Stimulated activated CD4-positive, alpha-beta T cell treated with anti-CD3 and anti-CD28 coated beads, Interleukin-12 subunit alpha, Interleukin-12 subunit beta, amount 100 ng/mL, for 24 hours (primary cell): ENCODE measurements around the gene TSC22D2.

Source experiments
- DNase-seq, 2 experiments: peaks; one replicate each; pipeline ENCODE4 v3.0.0-alpha.2; 2020; ENCODE audit warnings: low read depth in 2 of 2

Gene TSC22D2

GRCh38 chr3:150412561-150413231 lies 4.6 kb downstream of the TSC22D2 start:
- DNase-seq: no peak

DNA sequence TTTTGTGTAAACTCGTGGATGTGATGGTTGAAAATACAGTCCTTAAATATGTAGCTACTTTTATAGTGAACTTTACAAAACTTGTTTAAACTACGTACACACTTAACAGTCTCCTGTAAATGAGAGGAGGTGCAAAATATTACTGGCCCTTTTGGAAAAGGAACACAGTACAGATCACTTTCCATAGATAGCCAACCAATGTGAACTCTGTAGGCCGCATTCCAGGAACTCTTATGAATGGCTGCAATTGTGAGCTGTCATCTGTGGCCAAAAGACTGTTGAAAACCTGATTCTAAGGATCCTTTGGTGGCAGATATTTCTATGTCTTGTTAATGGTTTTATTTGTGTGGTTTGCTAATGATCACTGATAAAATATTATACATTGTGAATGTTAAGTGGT lies 6.2 kb downstream of the TSC22D2 start:
- no peak for DNase-seq

GRCh38 chr3:150414959-150415358 lies 6.9 kb downstream of the TSC22D2 start:
- no peak for DNase-seq

- no peak for DNase-seq
Measured at GRCh38 chr3:150419076-150419868, 11.2 kb downstream of the TSC22D2 start.

GRCh38 chr3:150419959-150420358 lies 11.9 kb downstream of the TSC22D2 start:
- no peak for DNase-seq

DNA sequence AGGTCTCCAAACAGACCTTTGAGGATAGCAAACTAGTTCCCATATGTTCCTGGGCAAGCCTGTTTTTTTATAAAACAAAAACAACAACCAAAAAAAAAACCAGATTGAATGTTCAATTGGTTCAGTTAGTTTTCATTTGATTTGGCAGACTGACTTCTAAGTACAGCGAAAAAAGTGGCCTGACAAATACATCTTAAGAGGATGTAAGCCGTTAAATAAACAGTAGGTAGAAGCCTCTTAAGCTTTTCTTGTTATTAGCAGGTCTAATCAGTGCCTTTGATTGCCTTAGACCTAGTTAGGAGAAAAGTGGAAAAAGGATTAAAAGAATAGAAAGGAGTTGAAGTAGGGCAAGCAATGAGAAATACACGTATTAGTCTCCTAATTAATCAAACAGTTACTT lies 13.2 kb downstream of the TSC22D2 start:
- DNase-seq: no peak

DNA sequence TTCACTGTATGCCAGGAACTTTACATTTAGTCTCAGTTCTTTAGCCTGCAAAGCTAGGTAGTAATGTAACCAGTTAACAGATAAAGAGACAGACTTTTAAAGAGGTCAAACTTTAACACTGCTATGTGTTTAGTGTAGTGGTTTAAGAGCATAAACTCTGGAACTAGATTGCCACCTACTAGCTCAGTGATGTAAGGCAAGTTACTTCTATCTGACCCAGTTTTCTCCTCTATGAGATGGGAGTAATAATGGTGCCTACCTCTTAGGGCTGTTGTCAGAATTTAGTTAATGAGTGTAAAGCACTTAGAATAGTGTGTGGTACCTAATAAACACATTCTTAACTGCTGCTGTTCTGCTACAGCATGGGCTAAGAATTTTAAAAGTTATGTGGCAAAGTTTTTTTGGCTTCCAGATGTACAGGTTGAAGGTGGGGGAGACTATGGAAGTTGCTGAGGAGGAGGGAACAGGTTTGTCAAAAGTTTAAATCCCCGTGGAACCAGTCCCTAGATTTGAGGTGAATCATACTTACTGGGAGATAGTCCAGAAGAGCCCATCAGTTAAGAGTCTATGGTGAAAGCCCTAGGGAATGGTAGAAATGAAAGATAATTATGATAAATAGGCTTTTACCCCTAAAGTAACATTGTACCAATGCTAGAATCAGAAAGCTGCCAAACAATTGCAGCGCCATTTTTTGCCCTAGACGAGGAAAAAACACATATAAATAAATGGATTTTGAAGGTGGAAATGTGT lies 13.9 kb downstream of the TSC22D2 start:
- no peak for DNase-seq

DNA sequence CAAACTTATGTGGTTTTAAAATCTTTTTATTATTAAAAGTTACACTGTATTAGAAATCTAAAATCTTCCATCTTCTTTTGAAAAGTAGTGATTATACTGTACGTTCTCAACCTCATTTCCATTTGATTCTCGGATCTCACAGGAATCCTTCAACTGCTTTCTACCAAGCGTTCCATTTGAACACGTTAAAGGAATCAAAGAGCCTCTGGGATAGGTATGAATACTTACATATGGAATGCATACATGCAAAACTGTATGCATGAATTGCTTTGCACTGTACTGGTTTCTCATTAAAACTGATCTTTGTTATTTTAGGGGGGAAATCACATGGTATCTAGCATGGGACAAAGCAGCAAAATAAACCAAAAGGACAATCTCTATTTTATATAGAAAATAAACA lies 14.8 kb downstream of the TSC22D2 start:
- no peak for DNase-seq

DNA sequence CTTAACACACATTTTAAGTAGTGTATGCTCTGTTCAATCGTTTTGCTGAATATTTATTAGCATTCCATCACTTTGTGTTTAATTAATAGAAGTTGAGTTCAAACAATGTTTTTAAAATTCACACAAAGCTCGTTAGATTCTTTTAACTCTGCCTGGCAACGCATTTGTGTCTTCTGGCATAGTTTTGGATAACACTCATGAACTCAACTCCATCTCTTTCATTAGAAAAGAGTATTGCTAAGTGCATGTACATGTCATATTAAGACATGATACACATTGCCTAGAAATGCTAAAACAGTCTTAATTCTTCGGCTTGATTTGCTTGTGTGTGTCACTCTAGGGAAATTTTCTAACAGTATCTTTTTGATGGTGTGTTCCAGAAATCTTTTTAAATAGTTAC lies 15.7 kb downstream of the TSC22D2 start:
- DNase-seq: no peak

- no peak for DNase-seq
Measured at GRCh38 chr3:150426292-150426691, 18.2 kb downstream of the TSC22D2 start.

- no peak for DNase-seq
Measured at GRCh38 chr3:150428562-150428961, 20.5 kb downstream of the TSC22D2 start.

GRCh38 chr3:150429767-150430671 lies 21.9 kb downstream of the TSC22D2 start:
- DNase-seq: no peak

DNA sequence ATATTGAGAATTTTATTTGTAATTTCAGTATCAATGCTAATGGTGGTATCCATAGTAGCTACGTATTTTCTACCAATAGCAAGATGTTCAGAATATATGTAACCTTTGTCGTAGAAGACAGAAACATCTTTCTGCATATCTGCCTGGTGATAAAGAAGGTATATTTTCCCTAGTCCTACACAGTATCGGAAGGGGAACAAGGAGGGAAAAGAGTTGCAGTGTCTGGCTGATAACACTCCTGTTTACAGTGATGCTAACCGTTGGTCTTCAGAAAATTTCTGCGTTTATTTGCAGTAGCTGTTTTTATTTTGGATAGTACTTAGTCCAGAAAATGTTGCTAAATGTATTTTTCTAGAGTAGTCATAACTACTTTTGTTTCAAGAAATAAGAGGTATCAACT lies 25.2 kb downstream of the TSC22D2 start:
- DNase-seq: no peak

GRCh38 chr3:150434234-150434633 lies 26.1 kb downstream of the TSC22D2 start:
- DNase-seq: no peak

GRCh38 chr3:150436161-150436560 lies 28.1 kb downstream of the TSC22D2 start:
- no peak for DNase-seq

- DNase-seq: no peak
Measured at GRCh38 chr3:150439657-150440056, 31.6 kb downstream of the TSC22D2 start.

GRCh38 chr3:150443331-150443741 lies 35.2 kb downstream of the TSC22D2 start:
- DNase-seq: no peak

- DNase-seq: no peak
Measured at GRCh38 chr3:150444371-150444770, 36.3 kb downstream of the TSC22D2 start.

DNA sequence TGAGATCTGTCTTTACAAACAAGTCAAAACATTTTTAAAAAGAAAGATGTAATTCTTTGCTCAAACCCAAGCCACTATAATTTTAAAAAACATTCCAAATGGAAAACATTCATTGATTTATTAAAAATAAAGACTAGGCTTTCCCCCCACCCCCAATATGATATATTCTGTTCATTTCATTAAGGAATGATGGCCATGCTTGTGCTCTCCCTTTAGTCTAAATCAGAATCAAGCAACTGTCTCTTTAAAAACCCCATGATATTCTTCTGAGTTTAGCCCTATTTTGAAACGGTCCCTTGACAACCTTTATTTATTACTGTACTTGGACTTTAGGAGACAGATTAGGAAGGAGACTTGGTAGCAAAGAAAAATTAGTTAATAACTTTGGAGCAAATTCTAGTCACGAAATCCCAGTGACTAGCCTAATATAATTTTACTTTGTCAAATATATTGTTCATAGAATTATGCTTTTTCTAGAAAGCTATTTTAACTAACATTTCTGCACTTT lies 38.4 kb downstream of the TSC22D2 start:
- no peak for DNase-seq

GRCh38 chr3:150447084-150447483 lies 39.0 kb downstream of the TSC22D2 start:
- no peak for DNase-seq
